ENCODE results near the gene FNDC3B.
"Not testable (repeated sequence)": the region's sequence is repeated elsewhere in the genome, so short reads cannot be mapped to it uniquely, and the experiment has no call there.

FNDC3B gene

DNA sequence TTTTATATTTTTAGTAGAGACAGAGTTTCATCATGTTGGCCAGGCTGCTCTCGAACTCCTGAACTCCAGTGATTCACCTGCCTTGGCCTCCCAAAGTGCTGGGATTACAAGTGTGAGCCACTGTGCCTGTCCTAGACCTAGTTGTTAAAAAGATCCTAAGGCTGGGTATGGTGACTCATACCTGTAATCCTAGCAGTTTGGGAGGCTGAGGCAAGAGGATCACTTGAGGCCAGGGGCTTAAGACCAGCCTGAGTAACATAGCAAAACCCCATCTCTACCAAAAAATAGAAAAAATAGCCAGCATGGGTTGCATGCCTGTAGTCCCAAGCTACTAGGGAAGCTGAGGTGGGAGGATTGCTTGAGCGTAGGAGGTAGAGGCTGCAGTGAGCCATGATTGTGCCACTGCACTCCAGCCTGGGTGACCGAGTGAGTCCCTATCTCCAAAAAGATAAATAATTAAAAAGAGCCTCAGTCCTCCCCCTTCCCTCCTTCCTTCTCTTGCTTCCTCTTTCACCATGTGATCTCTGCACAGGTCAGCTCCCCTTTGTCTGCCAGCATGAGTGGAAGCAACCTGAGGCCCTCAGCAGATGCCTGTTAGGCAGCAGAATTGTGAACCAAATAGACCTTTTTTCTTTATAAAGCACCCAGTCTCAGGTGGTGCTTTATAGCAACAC is 9.8 kb upstream of the FNDC3B start:
- DNase-seq: peak; percentile 72
- in situ Hi-C loops (cut with MboI; ENCODE audit: low pct_unique_long_range_greater_than_20kb, low sequenced_read_pairs): no loop called here

DNA sequence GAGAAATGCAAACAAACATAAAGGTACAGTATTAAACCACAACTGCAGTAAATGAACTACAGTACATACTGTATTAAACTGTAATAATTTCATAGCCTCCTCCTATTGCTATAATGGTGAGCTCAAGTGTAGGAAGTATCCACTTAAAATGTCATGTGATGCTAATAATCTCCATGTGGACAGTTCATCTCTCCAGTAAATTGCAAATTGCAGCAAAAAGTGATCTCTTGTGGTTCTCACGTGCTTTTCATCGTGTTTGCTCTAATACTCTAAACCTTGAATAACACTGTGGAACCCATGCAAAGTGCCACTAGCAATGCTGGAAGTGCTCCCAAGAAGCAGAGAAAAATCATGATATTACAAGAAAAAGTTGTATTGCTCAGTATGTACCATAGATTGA is 9.2 kb upstream of the FNDC3B start:
- DNase-seq: no peak
- in situ Hi-C loops (cut with MboI; ENCODE audit: low pct_unique_long_range_greater_than_20kb, low sequenced_read_pairs): no loop called here

DNA sequence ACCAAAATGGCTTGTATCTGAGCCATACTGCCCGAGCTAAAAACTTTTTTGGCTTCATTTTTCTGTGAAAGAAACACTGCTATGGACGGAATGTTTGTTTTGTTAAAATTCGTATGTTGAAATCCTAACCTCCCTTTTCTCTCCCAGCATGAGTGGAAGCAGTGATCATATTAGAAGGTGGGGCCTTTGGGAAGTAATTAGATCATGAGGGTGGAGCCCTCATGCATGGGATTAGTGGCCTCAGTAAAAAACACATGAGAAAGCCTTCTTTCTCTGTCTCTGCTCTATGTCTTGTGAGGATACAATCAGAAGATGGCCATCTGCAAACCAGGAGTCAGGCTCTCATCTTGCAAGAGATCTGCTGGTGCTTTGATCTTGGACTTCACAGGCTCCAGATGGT is 7.4 kb upstream of the FNDC3B start:
- DNase-seq: no peak
- in situ Hi-C loops (cut with MboI; ENCODE audit: low pct_unique_long_range_greater_than_20kb, low sequenced_read_pairs): no loop called here

DNA sequence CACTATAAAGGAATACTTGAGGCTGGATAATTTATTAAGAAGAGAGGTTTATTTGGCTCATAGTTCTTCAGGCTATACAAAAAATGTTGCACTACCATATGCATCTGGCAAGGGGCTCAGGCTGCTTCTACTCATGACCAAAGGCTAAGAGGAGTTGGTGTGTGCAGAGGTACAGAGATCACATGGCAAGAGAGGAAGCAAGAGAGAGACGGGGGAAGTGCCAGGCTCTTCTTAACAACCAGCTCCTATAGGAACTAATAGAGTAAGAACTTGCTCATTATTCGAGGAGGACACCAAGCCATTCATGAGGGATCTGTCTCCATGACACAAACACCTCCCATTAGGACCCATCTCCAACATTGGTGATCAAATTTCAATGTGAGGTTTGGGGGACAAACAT is 6.0 kb upstream of the FNDC3B start:
- in situ Hi-C loops (cut with MboI; ENCODE audit: low pct_unique_long_range_greater_than_20kb, low sequenced_read_pairs): no loop called here
- no peak for DNase-seq

DNA sequence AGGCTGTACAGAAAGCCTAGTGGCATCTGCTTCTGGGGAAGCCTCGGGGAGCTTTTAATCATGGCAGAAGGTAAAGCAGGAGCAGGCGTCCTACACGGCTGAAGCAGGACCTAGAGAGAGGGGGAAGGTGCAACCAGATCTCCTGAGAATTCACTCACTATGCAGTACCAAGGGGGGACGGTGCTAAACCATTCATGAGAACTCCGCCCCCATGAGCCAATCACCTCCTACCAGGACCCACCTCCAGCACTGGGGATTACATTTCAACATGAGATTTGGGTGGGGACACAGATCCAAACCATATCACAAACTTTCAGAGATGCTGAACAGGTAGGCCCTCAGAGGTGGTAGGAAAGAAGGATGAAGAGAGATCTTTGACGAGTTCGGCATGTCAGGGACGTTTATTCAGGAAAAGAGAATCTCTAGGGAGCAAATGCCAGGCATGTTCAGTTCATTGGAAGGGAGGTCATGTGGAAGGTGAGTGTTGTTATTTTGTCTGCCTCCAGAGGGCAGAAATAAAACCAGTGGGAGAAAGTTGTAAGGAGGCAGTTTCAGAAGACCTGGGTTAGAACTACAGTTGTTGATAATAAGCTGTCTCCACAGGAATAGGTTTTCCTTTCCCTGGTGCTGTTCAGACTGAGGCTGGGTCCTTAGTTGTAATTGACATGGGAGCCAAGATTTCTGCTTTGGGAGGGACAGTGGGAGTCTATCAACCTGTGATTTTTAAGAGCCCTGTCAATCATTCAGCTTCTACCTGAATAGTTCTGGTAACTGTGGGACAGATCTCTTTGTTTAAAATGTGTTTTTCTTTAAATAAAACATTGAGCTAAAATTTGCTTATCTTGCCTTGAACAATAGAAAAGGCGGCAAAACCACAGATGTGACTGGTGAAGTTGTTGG is 4.3 kb upstream of the FNDC3B start:
- DNase-seq: peak; percentile 72
- in situ Hi-C loops (cut with MboI; ENCODE audit: low pct_unique_long_range_greater_than_20kb, low sequenced_read_pairs): no loop called here

DNA sequence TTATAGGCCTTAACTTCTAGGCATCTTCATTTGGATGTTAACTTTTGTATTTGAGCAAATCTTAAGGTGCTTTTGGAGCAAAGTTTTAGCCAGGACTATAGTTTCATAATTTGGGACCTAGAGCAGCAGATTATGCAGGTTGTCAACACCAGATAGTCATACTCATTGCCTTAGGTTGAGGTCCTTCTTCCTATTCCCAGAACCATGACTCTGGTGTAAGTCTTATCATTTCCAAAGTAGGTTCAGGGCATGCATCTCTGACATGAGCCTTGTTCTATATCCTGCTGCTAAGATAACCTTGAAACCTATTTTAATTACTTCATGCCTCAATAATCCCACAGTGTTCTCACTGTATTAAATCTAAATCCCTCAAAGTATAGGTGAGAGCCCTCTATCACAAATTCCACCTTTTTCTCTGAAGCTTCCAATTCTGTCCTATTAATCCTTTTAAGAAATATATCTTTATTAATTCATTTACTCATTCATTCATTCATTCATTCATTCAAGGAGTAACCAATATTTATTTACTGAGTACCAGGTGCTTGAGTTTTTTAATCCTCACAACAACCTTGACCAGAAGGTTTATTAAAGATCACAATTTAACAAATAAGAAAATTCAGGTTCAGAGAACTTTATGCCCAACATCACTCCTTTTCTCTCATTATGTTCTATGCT is 2.7 kb upstream of the FNDC3B start:
- in situ Hi-C loops (cut with MboI; ENCODE audit: low pct_unique_long_range_greater_than_20kb, low sequenced_read_pairs): no loop called here
- no peak for DNase-seq

DNA sequence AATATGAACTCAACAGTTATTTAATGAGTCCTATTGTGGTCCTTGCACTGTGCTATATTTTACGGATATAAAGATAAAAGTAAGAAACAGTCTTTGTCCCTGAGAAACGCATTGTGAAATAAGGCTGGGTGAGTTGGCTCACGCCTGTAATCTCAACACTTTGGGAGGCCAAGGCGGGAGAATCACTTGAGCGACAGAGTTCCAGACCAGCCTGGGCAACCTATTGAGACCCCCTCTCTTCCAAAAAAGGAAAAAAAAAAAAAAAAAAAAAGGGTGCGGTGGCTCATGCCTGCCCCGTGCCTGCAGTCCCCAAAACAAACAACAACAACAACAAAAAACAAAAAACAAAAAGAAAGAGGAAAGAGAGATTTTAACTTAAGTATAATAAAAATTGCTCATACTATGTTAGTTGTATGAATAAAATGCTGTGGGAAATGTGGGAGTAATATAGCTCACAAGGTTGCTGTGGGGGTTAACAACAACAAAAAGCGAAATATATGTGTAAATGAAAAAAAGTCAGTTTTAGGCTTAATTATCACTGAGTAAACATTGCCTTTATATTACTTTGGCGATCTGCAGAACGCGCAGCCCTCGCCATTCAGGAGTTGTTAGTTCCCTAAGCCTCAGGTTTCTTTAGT is 461 bp upstream of the FNDC3B start:
- DNase-seq: no peak
- in situ Hi-C loops (cut with MboI; ENCODE audit: low pct_unique_long_range_greater_than_20kb, low sequenced_read_pairs): no loop called here

DNA sequence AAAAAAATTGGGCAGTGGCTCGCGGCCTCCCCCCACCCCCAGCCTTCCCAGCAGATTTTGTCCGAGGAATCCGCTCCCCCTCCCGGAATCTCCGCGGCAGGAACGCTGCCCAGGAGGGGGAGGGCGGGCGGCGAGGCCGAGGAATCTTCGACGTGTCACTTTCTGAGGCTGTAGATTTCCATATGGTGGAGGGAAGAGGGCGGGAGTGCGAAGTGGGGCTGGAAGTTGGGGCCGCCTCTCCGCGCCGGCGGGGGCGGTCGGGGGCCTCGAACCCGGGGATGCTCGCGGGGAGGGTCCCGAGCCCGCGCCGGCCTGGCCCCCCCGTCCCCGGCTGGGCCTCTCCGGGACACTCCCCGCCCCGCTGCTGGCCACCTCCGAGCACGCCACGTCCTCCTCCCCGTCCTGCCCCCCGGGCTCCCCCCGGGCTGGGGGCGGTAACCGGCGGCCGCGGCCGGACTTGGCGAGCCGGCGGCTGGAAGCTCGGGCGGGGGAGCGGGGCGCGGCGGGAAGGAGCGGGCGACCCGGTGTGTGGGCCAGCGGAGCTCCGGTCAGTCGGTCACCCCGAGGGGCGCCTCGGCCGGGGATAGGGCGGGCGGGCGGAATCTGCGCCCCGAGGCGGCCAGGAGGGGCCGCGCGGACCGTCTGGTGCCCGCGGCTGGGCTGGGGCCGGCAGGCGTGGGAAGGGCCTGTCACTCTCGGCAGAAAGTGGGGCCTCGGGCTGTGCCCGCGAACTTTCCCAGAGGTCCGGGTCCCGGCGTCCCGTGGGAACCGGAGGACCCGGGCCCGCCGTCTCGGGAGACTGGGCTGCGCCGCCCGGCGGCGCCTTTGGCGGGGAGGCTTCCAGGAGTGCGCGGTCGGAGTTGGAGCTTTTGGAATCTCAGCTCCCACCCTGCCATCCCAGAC is 951 bp downstream of the FNDC3B start:
- peak; percentile 40 for DNase-seq
- in situ Hi-C loops (cut with MboI; ENCODE audit: low pct_unique_long_range_greater_than_20kb, low sequenced_read_pairs): no loop called here

DNA sequence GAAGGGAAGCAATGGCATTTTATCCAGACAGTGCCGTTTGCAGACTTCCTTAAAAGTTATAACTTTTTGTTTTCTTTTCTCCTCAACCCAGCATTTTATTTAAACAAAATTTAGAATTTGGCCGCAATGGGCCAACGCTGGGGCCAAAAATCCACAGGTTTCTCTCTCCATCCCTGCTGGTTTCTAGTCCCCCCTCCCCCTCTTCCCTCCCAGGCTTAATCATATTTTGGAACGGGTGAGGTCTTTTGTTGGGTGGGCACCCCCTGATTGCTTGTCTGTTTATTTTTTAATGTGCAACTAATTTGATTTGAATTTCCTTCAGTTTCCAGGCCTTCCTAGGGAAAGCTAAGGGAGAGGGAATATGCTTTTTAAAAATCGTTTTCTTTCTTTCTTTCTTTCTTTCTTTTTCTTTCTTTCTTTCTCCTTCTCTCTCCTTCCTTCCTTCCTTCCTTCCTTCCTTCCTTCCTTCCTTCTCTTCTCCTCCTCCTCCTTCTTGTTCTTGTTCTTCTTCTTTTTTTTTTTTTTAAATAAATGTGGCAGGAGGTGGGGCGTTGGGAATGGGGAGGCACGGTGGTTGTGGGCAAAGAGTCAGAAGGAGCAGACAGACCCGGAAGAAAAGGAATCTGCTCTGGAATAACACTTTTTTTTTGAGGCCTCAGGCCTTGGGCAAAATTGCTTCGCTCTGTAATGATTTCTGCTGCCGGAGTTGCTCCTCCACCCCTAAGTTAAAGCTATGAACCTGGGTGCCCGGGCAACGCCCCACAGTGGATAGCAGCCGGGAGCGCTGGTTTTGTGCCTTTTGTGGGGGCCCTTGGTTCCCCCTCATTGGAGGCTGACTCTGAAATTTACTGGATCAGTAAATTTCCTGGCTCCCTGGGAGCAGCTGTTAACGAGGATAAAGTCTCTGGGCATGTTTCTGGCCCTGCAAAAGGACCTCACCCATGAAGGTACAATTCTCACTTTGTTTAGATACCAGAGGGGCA is 1.9 kb downstream of the FNDC3B start:
- in situ Hi-C loops (cut with MboI; ENCODE audit: low pct_unique_long_range_greater_than_20kb, low sequenced_read_pairs): no loop called here
- DNase-seq: peak; percentile 39

DNA sequence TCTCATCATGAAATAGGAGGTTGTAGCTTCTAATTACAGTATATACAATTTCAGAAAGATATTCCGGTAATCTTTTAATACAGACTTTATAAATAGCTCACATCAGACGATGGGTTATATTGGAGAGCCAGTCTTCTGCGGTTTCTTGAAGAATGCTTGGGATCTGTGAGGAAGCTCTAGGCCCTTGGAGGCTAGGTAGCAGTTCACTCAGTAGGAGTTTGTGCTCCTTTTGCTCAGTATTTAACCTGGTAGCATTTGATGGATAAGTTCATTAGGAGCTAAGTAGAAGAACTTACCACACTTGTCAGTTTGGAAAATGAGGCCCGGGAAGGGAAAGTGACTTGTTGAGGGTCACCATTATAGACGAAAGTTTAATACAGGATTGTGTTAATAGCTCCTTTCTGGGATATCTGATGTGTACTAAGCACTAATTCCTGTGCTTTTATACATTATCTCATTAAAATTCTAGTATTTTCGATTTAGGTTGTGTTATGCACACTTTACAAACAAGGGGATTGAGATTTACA is 2.8 kb downstream of the FNDC3B start:
- in situ Hi-C loops (cut with MboI; ENCODE audit: low pct_unique_long_range_greater_than_20kb, low sequenced_read_pairs): no loop called here

DNA sequence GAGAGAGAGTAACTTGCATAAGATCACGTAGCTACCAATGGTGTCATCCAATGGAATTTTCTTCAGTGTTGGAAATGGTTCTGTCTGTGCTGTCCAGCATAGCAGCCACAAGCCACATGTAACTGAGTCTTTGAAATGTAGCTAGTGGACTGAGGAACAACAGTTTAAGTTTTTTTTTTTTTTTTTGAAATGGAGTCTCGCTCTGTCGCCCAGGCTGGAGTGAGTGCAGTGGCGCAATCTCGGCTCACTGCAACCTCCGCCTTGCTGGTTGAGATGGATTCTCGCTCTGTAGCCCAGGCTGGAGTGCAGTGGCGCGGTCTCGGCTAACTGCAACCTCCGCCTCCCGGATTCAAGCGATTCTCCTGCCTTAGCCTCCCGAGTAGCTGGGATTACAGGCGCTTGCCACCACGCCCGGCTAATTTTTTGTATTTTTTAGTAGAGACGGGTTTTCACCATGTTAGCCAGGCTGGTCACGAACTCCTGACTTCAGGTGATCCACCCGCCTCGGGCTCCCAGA is 3.3 kb downstream of the FNDC3B start:
- DNase-seq; in situ Hi-C loops (cut with MboI; ENCODE audit: low pct_unique_long_range_greater_than_20kb, low sequenced_read_pairs): not testable (repeated sequence)

More for the DNA sequence above, 2.8 kb downstream of the FNDC3B start:
- no peak for DNase-seq

DNA sequence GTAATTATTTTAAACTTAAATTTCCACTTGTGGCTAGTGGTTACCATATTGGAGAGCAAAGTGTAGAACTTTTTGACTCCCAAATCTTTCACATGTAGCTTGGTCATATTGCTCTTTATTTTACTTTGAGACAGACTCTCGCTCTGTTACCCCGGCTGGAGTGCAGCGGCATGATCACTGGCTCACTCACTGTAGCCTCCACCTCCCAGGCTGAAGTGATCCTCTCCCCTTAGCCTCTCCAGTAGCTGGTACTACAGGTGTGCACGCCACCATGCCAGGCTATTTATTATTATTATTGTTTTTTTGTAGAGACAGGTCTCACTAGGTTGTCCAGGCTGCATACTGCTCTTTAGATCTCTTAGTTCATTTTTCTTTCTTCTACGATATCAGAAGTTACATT is 3.9 kb downstream of the FNDC3B start:
- in situ Hi-C loops (cut with MboI; ENCODE audit: low pct_unique_long_range_greater_than_20kb, low sequenced_read_pairs): no loop called here

DNA sequence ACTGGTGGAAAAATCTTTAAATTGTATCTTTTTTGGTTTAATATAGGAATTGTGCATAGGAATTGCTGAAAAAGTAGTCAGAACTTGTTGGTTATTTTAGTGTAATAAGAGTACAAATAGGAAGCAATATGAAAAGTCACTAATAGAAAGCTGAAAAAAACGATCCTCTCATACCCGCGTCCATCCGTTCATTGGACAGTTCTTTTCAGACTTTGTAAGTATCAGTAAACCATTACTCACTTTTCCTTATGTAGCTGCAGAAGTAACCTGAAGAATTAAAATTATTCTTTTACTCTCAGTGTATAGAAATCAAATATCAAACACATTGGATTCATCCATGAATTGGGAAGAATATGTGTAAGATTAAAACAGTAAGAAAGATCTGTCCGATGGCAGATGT is 4.4 kb downstream of the FNDC3B start:
- DNase-seq: no peak
- in situ Hi-C loops (cut with MboI; ENCODE audit: low pct_unique_long_range_greater_than_20kb, low sequenced_read_pairs): no loop called here

More for the DNA sequence above, 3.9 kb downstream of the FNDC3B start:
- DNase-seq: no peak

DNA sequence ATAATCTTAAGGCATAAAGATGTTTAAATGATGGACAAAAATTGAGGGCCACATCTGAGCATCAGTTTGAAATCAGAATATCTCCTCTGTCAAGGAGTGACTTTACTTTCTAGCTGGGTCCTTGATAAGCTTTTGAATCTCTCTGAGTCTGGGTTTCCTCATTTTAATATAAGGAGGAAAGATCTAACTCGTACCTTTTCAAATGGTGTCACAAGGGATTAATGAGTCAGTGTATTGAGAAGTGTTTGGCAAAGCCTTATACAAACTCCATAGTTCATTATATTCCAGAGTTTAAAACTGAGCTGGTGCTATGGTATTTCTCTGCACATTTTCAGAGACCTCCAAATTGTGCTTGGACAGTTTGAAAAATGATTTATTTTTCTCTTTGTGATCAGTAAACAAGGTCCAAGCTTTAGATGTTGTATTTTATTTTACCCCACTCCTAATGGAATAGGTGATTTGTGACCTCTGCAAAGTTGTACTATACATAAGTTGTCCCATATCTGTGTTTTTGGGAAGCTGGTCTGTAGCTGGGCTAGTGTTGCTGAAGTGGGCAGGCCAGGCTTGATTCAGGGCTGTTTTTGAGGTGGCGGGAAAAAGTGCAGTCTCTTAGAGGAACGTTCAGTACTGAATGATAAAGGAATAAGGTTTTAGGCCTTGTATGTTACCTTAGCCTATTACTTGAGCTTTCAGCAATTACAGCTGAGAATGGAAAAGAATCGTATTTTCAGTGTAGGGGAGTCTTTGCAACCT is 5.6 kb downstream of the FNDC3B start:
- in situ Hi-C loops (cut with MboI; ENCODE audit: low pct_unique_long_range_greater_than_20kb, low sequenced_read_pairs): no loop called here
- no peak for DNase-seq

DNA sequence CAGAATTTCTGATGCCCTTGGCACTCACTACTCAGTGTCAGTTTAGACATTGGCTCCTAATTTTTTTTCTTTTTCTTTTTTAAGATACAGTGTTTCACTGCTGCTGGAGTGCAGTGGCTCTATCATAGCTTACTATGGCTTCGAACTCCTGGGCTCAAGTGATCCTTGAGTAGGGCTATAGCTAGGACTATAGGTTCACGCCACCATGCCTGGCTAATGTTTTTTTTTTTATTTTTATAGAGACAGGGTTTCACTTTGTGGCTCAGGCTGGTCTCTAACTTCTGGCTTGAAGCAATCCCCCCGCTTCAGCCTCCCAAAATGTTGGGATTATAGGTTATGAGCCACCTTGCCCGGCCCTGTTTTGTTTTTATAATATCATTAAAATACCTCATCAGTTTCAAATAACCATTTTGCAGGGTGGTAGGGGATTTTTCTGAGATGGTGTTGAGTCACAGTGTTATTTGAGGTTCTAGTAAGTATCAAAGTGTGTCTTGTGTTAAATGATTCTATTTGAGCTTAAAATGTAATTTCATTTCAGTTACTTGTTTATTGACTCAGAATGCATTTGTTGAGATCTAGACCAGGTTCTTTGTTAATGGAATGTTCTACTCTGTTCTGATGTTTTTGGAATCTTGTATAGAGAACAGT is 7.0 kb downstream of the FNDC3B start:
- in situ Hi-C loops (cut with MboI; ENCODE audit: low pct_unique_long_range_greater_than_20kb, low sequenced_read_pairs): no loop called here
- no peak for DNase-seq

DNA sequence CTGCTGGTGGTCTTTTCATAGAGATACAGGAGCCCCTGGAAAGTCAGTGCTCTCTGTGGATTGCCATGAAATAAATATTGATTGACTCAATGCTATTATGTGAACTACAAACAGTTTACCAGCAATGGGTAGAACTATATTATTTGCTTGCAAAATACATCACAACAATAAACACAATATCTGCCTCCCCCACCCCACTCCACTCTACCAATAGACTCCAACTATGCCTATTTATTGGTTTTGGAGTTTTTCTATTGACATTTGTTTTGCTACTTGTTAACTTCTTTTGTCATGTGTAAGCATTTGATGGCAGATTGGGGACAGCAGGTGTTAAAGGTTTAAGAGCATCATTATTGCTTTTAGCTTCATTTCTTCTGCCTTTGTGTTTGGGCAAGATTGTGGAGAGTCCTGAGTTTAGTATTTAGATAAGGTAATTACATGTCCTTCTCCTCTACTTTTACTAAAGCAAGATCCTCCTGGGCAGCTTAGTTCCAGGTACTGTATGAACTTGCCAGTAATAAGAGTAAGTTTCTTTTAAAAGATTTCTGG is 8.3 kb downstream of the FNDC3B start:
- in situ Hi-C loops (cut with MboI; ENCODE audit: low pct_unique_long_range_greater_than_20kb, low sequenced_read_pairs): no loop called here
- DNase-seq: no peak

All from KBM-7 (cell line).